H1 (cell line): Measurements from ENCODE around the gene NBL1. TPM values are rescaled to one million over a fixed set of nuclear protein-coding genes. Genes with fewer than 3 reads are reported as not detected.

Experiments used
- ASH2L ChIP-seq: fragments of 200-600, 300-600 bp; sonication (generic); IDR thresholded peaks from one replicate; pipeline ENCODE4 v1.7.1; 2017; ENCODE audit warnings: low read length
- BACH1 ChIP-seq: IDR thresholded peaks from 2 replicates; pipeline ENCODE4 v1.6.1; 2012; ENCODE audit warnings: low read length, improper control_type of control experiment
- CREB1 ChIP-seq: IDR thresholded peaks from 2 replicates; pipeline ENCODE4 v1.6.1; 2012; ENCODE audit warnings: inconsistent platforms
- POLR2A ChIP-seq, 2 experiments: IDR thresholded peaks; 1 replicate in 1 of 2; 2 replicates in 1 of 2; pipeline ENCODE4 v1.6.1; 2011; ENCODE audit warnings: low read depth in 2 of 2, low read length in 2 of 2, mild to moderate bottlenecking in 2 of 2; ENCODE audit errors: control extremely low read depth in 1 of 2
- POU5F1 ChIP-seq: IDR thresholded peaks from 2 replicates; pipeline ENCODE4 v1.6.1; 2011; ENCODE audit warnings: low read depth, mild to moderate bottlenecking, low read length, moderate library complexity
- polyA plus RNA-seq, 7 experiments: library from polyadenylated mRNA; depleted of rRNA in 3 of 7; stranded (reverse) in 5 of 7; unstranded in 2 of 7; fragments of >200 nt in 5 of 7; fragments of 200-250 nt in 2 of 7; gene quantifications; 1 replicate in 5 of 7; 2 replicates in 1 of 7; 4 replicates in 1 of 7; pipeline versions ENCODE4 v1.2.1 to v1.2.3, GENCODE V29; 2011 to 2013; ENCODE audit warnings: missing spikeins in 2 of 7, mixed read lengths in 2 of 7
- total RNA-seq: library from RNA; stranded (reverse); fragmentation: NEBNext Ultra II Directional; extraction: Animal tissue kit (Norgen Biotek cat#: 25700); gene quantifications from 2 replicates; pipeline ENCODE4 v1.2.1, GENCODE V29; 2021
- TF ChIP-seq, protein P1 (sequence below): fragments of 300-600 bp; sonication (generic); IDR thresholded peaks from 2 replicates; pipeline ENCODE4 v1.7.1; 2012; ENCODE audit warnings: low read length, moderate library complexity, mild to moderate bottlenecking, inconsistent platforms; ENCODE audit not compliant: insufficient replicate concordance

The NBL1 gene
- total and polyA plus RNA-seq, 2 of the 8 experiments (the other 6 are each of a cell fraction or from before 2014, with no cell fraction given) = 8.7 to 9.7 TPM

DNA sequence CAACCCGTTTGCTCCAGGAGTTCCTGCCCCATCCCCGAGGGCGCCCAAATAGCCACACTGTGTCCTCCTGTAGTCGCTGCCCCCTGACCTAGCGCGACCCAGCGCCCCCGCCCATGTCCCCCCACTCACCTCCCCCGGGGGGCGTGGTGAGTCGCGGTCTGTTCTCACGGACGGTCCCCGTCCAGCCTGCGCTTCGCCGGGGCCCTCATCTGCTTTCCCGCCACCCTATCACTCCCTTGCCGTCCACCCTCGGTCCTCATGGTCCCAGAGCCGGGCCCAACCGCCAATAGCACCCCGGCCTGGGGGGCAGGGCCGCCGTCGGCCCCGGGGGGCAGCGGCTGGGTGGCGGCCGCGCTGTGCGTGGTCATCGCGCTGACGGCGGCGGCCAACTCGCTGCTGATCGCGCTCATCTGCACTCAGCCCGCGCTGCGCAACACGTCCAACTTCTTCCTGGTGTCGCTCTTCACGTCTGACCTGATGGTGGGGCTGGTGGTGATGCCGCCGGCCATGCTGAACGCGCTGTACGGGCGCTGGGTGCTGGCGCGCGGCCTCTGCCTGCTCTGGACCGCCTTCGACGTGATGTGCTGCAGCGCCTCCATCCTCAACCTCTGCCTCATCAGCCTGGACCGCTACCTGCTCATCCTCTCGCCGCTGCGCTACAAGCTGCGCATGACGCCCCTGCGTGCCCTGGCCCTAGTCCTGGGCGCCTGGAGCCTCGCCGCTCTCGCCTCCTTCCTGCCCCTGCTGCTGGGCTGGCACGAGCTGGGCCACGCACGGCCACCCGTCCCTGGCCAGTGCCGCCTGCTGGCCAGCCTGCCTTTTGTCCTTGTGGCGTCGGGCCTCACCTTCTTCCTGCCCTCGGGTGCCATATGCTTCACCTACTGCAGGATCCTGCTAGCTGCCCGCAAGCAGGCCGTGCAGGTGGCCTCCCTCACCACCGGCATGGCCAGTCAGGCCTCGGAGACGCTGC lies 21.7 kb downstream of the NBL1 start (continued):
- TF ChIP-seq, protein P1, sequence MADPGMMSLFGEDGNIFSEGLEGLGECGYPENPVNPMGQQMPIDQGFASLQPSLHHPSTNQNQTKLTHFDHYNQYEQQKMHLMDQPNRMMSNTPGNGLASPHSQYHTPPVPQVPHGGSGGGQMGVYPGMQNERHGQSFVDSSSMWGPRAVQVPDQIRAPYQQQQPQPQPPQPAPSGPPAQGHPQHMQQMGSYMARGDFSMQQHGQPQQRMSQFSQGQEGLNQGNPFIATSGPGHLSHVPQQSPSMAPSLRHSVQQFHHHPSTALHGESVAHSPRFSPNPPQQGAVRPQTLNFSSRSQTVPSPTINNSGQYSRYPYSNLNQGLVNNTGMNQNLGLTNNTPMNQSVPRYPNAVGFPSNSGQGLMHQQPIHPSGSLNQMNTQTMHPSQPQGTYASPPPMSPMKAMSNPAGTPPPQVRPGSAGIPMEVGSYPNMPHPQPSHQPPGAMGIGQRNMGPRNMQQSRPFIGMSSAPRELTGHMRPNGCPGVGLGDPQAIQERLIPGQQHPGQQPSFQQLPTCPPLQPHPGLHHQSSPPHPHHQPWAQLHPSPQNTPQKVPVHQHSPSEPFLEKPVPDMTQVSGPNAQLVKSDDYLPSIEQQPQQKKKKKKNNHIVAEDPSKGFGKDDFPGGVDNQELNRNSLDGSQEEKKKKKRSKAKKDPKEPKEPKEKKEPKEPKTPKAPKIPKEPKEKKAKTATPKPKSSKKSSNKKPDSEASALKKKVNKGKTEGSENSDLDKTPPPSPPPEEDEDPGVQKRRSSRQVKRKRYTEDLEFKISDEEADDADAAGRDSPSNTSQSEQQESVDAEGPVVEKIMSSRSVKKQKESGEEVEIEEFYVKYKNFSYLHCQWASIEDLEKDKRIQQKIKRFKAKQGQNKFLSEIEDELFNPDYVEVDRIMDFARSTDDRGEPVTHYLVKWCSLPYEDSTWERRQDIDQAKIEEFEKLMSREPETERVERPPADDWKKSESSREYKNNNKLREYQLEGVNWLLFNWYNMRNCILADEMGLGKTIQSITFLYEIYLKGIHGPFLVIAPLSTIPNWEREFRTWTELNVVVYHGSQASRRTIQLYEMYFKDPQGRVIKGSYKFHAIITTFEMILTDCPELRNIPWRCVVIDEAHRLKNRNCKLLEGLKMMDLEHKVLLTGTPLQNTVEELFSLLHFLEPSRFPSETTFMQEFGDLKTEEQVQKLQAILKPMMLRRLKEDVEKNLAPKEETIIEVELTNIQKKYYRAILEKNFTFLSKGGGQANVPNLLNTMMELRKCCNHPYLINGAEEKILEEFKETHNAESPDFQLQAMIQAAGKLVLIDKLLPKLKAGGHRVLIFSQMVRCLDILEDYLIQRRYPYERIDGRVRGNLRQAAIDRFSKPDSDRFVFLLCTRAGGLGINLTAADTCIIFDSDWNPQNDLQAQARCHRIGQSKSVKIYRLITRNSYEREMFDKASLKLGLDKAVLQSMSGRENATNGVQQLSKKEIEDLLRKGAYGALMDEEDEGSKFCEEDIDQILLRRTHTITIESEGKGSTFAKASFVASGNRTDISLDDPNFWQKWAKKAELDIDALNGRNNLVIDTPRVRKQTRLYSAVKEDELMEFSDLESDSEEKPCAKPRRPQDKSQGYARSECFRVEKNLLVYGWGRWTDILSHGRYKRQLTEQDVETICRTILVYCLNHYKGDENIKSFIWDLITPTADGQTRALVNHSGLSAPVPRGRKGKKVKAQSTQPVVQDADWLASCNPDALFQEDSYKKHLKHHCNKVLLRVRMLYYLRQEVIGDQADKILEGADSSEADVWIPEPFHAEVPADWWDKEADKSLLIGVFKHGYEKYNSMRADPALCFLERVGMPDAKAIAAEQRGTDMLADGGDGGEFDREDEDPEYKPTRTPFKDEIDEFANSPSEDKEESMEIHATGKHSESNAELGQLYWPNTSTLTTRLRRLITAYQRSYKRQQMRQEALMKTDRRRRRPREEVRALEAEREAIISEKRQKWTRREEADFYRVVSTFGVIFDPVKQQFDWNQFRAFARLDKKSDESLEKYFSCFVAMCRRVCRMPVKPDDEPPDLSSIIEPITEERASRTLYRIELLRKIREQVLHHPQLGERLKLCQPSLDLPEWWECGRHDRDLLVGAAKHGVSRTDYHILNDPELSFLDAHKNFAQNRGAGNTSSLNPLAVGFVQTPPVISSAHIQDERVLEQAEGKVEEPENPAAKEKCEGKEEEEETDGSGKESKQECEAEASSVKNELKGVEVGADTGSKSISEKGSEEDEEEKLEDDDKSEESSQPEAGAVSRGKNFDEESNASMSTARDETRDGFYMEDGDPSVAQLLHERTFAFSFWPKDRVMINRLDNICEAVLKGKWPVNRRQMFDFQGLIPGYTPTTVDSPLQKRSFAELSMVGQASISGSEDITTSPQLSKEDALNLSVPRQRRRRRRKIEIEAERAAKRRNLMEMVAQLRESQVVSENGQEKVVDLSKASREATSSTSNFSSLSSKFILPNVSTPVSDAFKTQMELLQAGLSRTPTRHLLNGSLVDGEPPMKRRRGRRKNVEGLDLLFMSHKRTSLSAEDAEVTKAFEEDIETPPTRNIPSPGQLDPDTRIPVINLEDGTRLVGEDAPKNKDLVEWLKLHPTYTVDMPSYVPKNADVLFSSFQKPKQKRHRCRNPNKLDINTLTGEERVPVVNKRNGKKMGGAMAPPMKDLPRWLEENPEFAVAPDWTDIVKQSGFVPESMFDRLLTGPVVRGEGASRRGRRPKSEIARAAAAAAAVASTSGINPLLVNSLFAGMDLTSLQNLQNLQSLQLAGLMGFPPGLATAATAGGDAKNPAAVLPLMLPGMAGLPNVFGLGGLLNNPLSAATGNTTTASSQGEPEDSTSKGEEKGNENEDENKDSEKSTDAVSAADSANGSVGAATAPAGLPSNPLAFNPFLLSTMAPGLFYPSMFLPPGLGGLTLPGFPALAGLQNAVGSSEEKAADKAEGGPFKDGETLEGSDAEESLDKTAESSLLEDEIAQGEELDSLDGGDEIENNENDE = no peak
- TF ChIP-seq CREB1 (0 out of 2 replicates have a peak, but pooled peaks have one; percentile 7), POU5F1 (no peak), POLR2A (IDR thresholded peaks at IDR 0.05; ENCODE audit: control extremely low read depth in 1 of 2, low read depth in 2 of 2, low read length in 2 of 2) (no peak), ASH2L (peak; percentile 73), BACH1 (no peak)
- TF ChIP-seq, all 59 proteins: peak for 10
